HepG2 (cell line): ENCODE measurements around the gene TAT. TPM values are rescaled to one million over a fixed set of nuclear protein-coding genes. Genes with fewer than 3 reads are reported as not detected.
"Not testable (repeated sequence)": the region's sequence is repeated elsewhere in the genome, so short reads cannot be mapped to it uniquely, and the experiment has no call there.

Experiments
- ATAC-seq: fragments of 200-7000 bp; cut with Tn5 transposase; 3 replicates; pipeline ENCODE4 v1.9.1; 2020; ENCODE audit warnings: mild to moderate bottlenecking, moderate library complexity
- BruUV-seq: library from RNA; stranded (reverse); fragments of 400-500 nt; replicated peaks from 2 replicates; lab custom pipeline; 2021; lab: Mats Ljungman, UMichigan
- CTCF ChIA-PET: fragments of 300-600 bp; formaldehyde crosslinking; extraction: SDS; loops from one replicate; lab custom pipeline; 2021; ENCODE audit warnings: low total read pairs, inconsistent platforms, low intra/inter-chr PET ratio; lab: Yijun Ruan, JAX
- POLR2A ChIA-PET: fragments of 350-600 bp; sonication (Branson Sonifier 250); formaldehyde crosslinking; loops from one replicate; lab custom pipeline; 2020; ENCODE audit warnings: antibody characterized with exemption, inconsistent platforms; lab: Yijun Ruan, JAX
- DNase-seq: peaks from one replicate; pipeline ENCODE4 v3.0.0-alpha.2; 2015; ENCODE audit warnings: low spot score
- FAIRE-seq: peaks from 3 replicates; lab custom pipeline; 2011; peaks lifted over from hg19 to GRCh38; lab: Jason Lieb, UNC
- H2AFZ ChIP-seq: one replicate; pipeline ENCODE4 v1.6.1; 2011; ENCODE audit warnings: low read length, inconsistent platforms
- H3K27ac ChIP-seq: fragments of 300-600 bp; 3 replicates; pipeline ENCODE4 v1.8.0; 2011; ENCODE audit warnings: mixed run types, mild to moderate bottlenecking, mixed read lengths, low read length, inconsistent platforms; ENCODE audit not compliant: insufficient read depth; ENCODE audit errors: extremely low read length
- H3K27me3 ChIP-seq, 2 experiments: fragments of 200-600 bp in 1 of 2; 2 replicates in 1 of 2; 3 replicates in 1 of 2; pipeline versions ENCODE4 v1.6.0 to v1.8.0; 2011; ENCODE audit warnings: low read length in 2 of 2, mild to moderate bottlenecking in 2 of 2, moderate library complexity in 2 of 2, inconsistent platforms in 1 of 2; ENCODE audit not compliant: insufficient read depth in 2 of 2, control insufficient read depth in 1 of 2
- H3K36me3 ChIP-seq, 2 experiments: fragments of 200-600 bp in 1 of 2; replicated peaks in 1 of 2; 2 replicates in 1 of 2; 3 replicates in 1 of 2; pipeline versions ENCODE4 v1.5.1 to v1.8.0; 2011; ENCODE audit warnings: low read length in 2 of 2, inconsistent platforms in 1 of 2; ENCODE audit not compliant: insufficient read depth in 2 of 2, control insufficient read depth in 1 of 2
- H3K4me1 ChIP-seq: 2 replicates; pipeline ENCODE4 v1.5.1; 2012; ENCODE audit warnings: low read length, inconsistent platforms; ENCODE audit not compliant: insufficient read depth
- H3K4me2 ChIP-seq: 2 replicates; pipeline ENCODE4 v1.6.0; 2011; ENCODE audit warnings: low read depth, low read length, inconsistent platforms
- H3K4me3 ChIP-seq, 3 experiments: fragments of 200-600 bp in 1 of 3; sonication (generic), shearing (Covaris generic) in 1 of 3; replicated peaks in 1 of 3; 2 replicates each; pipeline ENCODE4 v1.5.1; 2011 to 2016; ENCODE audit warnings: low read length in 3 of 3, inconsistent platforms in 2 of 3, low read depth in 2 of 3, mild to moderate bottlenecking in 2 of 3, control low read depth in 1 of 3, mixed read lengths in 1 of 3; ENCODE audit not compliant: insufficient read depth in 1 of 3
- H3K79me2 ChIP-seq: one replicate; pipeline ENCODE4 v1.6.1; 2011; ENCODE audit warnings: low read length, inconsistent platforms; ENCODE audit not compliant: insufficient read depth
- H3K9ac ChIP-seq: 2 replicates; pipeline ENCODE4 v1.6.0; 2011; ENCODE audit warnings: mild to moderate bottlenecking, low read depth, low read length, inconsistent platforms; ENCODE audit not compliant: insufficient read depth
- H3K9me3 ChIP-seq: 2 replicates; pipeline ENCODE4 v1.5.1; 2012; ENCODE audit warnings: mild to moderate bottlenecking, low read length
- H4K20me1 ChIP-seq: 2 replicates; pipeline ENCODE4 v1.6.0; 2011; ENCODE audit warnings: inconsistent platforms, mild to moderate bottlenecking, low read length, moderate library complexity; ENCODE audit not compliant: insufficient read depth
- BCL6 ChIP-seq: IDR thresholded peaks from 2 replicates; pipeline ENCODE4 v1.6.1; 2016; ENCODE audit warnings: missing genetic modification reagents, missing compliant biosample characterization
- ELF3 ChIP-seq: IDR thresholded peaks from 2 replicates; pipeline ENCODE4 v1.6.1; 2016; ENCODE audit warnings: missing genetic modification reagents, missing compliant biosample characterization
- ERF ChIP-seq: IDR thresholded peaks from 2 replicates; pipeline ENCODE4 v1.6.1; 2018; ENCODE audit warnings: missing biosample characterization, missing genetic modification reagents
- FOXA1 ChIP-seq, 2 experiments: fragments of 450-650 bp in 1 of 2; sonication (generic) in 1 of 2; formaldehyde crosslinking in 1 of 2; IDR thresholded peaks; 2 replicates each; pipeline versions ENCODE4 v1.4.0 to v1.6.1; 2016 to 2020; ENCODE audit warnings: missing genetic modification reagents in 1 of 2
- FOXA3 ChIP-seq: IDR thresholded peaks from 2 replicates; pipeline ENCODE4 v1.6.1; 2016; ENCODE audit warnings: missing genetic modification reagents, missing compliant biosample characterization
- GATAD1 ChIP-seq: IDR thresholded peaks from 2 replicates; pipeline ENCODE4 v1.6.1; 2016; ENCODE audit warnings: missing genetic modification reagents, missing compliant biosample characterization
- GATAD2A ChIP-seq: IDR thresholded peaks from 2 replicates; pipeline ENCODE4 v1.6.1; 2016
- GFI1 ChIP-seq: sonication (generic); formaldehyde crosslinking; IDR thresholded peaks from 2 replicates; pipeline ENCODE4 v1.5.0; 2020; ENCODE audit warnings: missing genetic modification reagents, mild to moderate bottlenecking, borderline replicate concordance
- HMG20A ChIP-seq: IDR thresholded peaks from 2 replicates; pipeline ENCODE4 v1.6.1; 2016; ENCODE audit warnings: borderline replicate concordance
- KDM6A ChIP-seq: IDR thresholded peaks from 2 replicates; pipeline ENCODE4 v1.6.1; 2016; ENCODE audit warnings: low read depth
- LCORL ChIP-seq, 2 experiments: fragments of 450-650 bp in 1 of 2; sonication (generic) in 1 of 2; formaldehyde crosslinking in 1 of 2; IDR thresholded peaks; 2 replicates each; pipeline versions ENCODE4 v1.5.0 to v1.6.1; 2017 to 2020; ENCODE audit warnings: antibody characterized with exemption in 1 of 2, missing genetic modification reagents in 1 of 2
- MED1 ChIP-seq: sonication (generic); formaldehyde crosslinking; IDR thresholded peaks from 2 replicates; pipeline ENCODE4 v1.4.0; 2020; ENCODE audit warnings: missing genetic modification reagents
- NR2F6 ChIP-seq, 2 experiments: IDR thresholded peaks; 2 replicates each; pipeline ENCODE4 v1.6.1; 2016; ENCODE audit warnings: antibody characterized with exemption in 1 of 2, mild to moderate bottlenecking in 1 of 2
- SALL1 ChIP-seq: sonication (generic); formaldehyde crosslinking; IDR thresholded peaks from 2 replicates; pipeline ENCODE4 v1.8.0; 2022; ENCODE audit warnings: mild to moderate bottlenecking, missing genetic modification reagents
- SOX13 ChIP-seq, 3 experiments: fragments of 450-650 bp in 1 of 3; sonication (generic) in 1 of 3; formaldehyde crosslinking in 1 of 3; IDR thresholded peaks in 2 of 3; conservative IDR thresholded peaks in 1 of 3; 2 replicates each; pipeline versions ENCODE4 v1.5.0 to v1.6.1; 2016 to 2020; ENCODE audit warnings: antibody characterized with exemption in 1 of 3, mild to moderate bottlenecking in 1 of 3, missing compliant biosample characterization in 1 of 3, missing genetic modification reagents in 1 of 3, moderate library complexity in 1 of 3
- TCF7 ChIP-seq: sonication (generic); IDR thresholded peaks from 2 replicates; pipeline ENCODE4 v1.6.1; 2016; ENCODE audit warnings: antibody characterized with exemption, low read depth
- TEAD3 ChIP-seq: optimal IDR thresholded peaks from 2 replicates; pipeline ENCODE3; 2016; ENCODE audit warnings: borderline replicate concordance
- ZFAT ChIP-seq: sonication (generic); formaldehyde crosslinking; conservative IDR thresholded peaks from 2 replicates; pipeline ENCODE4 v1.8.1; 2023; ENCODE audit warnings: missing genetic modification reagents, inconsistent platforms
- ZNF362 ChIP-seq: sonication (generic); formaldehyde crosslinking; IDR thresholded peaks from 2 replicates; pipeline ENCODE4 v1.4.0; 2020; ENCODE audit warnings: missing genetic modification reagents, mild to moderate bottlenecking, borderline replicate concordance
- ZSCAN9 ChIP-seq: IDR thresholded peaks from 2 replicates; pipeline ENCODE4 v1.6.1; 2016; ENCODE audit warnings: borderline replicate concordance
- WGBS: methylation state at CpG from one replicate; pipeline ENCODE4 v1.1.6; 2017; ENCODE audit warnings: low lambda C conversion rate; 5-methylcytosine and 5-hydroxymethylcytosine counted together
- in situ Hi-C: cut with HindIII; loops from 2 replicates; pipeline ENCODE4 v1.10.0; 2017; ENCODE audit warnings: low pct_unique_long_range_greater_than_20kb; ENCODE audit not compliant: extremely low pct_ligation_motif_present
- intact Hi-C: fragments of 100-400 bp; cut with micrococcal nuclease; formaldehyde crosslinking; loops from one replicate; pipeline ENCODE4 v1.10.0; 2022; ENCODE audit not compliant: unreplicated experiment
- polyA plus RNA-seq, 8 experiments: library from polyadenylated mRNA; depleted of rRNA in 3 of 8; stranded (reverse) in 7 of 8; unstranded in 1 of 8; fragments of >200 nt; fragmentation: Illumina TruSeq in 4 of 8; extraction: Trizol in 4 of 8; gene quantifications; 2 replicates each; pipeline versions ENCODE4 v1.2.1 to v1.2.3, GENCODE V29; 2011 to 2016; ENCODE audit warnings: low read depth in 4 of 8, missing spikeins in 1 of 8, mixed read lengths in 1 of 8; ENCODE audit not compliant: insufficient read depth in 1 of 8
- total RNA-seq, 5 experiments: library from RNA; depleted of rRNA; stranded (reverse); fragments of >200 nt; fragmentation: Illumina TruSeq; extraction: Trizol; gene quantifications; 2 replicates each; pipeline ENCODE4 v1.2.3, GENCODE V29; 2016; ENCODE audit warnings: low read depth in 1 of 5
- TF ChIP-seq, protein P1 (sequence below): IDR thresholded peaks from 2 replicates; pipeline ENCODE4 v1.6.1; 2018; ENCODE audit warnings: missing genetic modification reagents, mild to moderate bottlenecking, missing compliant biosample characterization
- TF ChIP-seq, protein P2 (sequence below): sonication (generic); formaldehyde crosslinking; IDR thresholded peaks from 2 replicates; pipeline ENCODE4 v1.4.0; 2020; ENCODE audit warnings: missing genetic modification reagents, borderline replicate concordance

TAT gene
- total and polyA plus RNA-seq, 2 of the 13 experiments (the other 11 are each of a cell fraction or from before 2014, with no cell fraction given): 1.6 to 5.8 TPM

DNA sequence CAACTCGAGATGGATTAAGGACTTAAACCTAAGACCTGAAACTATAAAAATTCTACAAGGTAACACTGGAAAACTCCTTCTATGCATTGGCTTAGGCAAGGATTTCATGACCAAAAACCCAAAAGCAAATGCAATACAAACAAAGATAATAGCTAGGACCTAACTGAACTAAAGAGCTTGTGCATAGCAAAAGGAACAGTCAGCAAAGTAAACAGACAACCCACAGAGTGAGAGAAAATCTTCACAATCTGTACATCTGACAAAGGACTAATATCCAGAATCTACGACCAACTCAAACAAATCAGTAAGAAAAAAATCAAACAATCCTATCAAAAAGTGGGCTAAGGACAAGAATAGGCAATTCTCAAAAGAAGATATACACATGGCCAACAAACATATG, 21.5 kb upstream of the TAT start:
- peak overlapping the region in 1 of 3 experiments; percentile 11; a peak in 1 of 6 replicates for H3K4me3 ChIP-seq
- intact Hi-C loops; ATAC-seq; H3K27me3 ChIP-seq; H3K9me3 ChIP-seq; BruUV-seq; CTCF ChIA-PET; H2AFZ ChIP-seq; H3K79me2 ChIP-seq; H4K20me1 ChIP-seq; H3K9ac ChIP-seq; in situ Hi-C loops; H3K36me3 ChIP-seq; TF ChIP-seq NR2F6 (IDR thresholded peaks at IDR 0.05): not testable (repeated sequence)
- POLR2A ChIA-PET: interaction anchor here (0.6 to 2.6 kb wide), 8 partner anchors 9 to 464 kb away, joined by 3 to 19 read pairs (median 8); no protein-coding TSS in a partner anchor
- FAIRE-seq (peak; percentile 32), DNase-seq (peak; percentile 84)
- WGBS: 0% methylated on average over 2 of the region's 2 CpGs
- H3K27ac ChIP-seq: peak overlapping the region; percentile 47
- peaks cover 83% of the 10 kb centered on the region for H3K4me1 ChIP-seq
- peak overlapping the region; percentile 40 for H3K4me2 ChIP-seq
- TF ChIP-seq, protein P1, sequence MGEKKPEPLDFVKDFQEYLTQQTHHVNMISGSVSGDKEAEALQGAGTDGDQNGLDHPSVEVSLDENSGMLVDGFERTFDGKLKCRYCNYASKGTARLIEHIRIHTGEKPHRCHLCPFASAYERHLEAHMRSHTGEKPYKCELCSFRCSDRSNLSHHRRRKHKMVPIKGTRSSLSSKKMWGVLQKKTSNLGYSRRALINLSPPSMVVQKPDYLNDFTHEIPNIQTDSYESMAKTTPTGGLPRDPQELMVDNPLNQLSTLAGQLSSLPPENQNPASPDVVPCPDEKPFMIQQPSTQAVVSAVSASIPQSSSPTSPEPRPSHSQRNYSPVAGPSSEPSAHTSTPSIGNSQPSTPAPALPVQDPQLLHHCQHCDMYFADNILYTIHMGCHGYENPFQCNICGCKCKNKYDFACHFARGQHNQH (CRISPR knock-in tag): peak; percentile 64; the same call in 1 of the 2 replicates
- TF ChIP-seq SALL1 (CRISPR knock-in tag) (peak; percentile 11; the same call in 1 of the 2 replicates), FOXA3 (CRISPR knock-in tag) (peak; percentile 96), NR2F6 (CRISPR knock-in tag; IDR thresholded peaks at IDR 0.05) (peak; percentile 23; the same call in 1 of the 2 replicates), TEAD3 (CRISPR knock-in tag) (peak; percentile 92), BCL6 (peak; percentile 53; the same call in 1 of the 2 replicates), GFI1 (CRISPR knock-in tag) (peak; percentile 85), ZNF362 (CRISPR knock-in tag) (peak; percentile 63; the same call in 1 of the 2 replicates), GATAD1 (CRISPR knock-in tag) (0 out of 2 replicates have a peak, but pooled peaks have one; percentile 28), FOXA1 (IDR thresholded peaks at IDR 0.05) (peak; percentile 90), FOXA1 (CRISPR knock-in tag; IDR thresholded peaks at IDR 0.05) (peak; percentile 90), GATAD2A (peak; percentile 88), HMG20A (CRISPR knock-in tag) (peak; percentile 93), LCORL (IDR thresholded peaks at IDR 0.05) (peak; percentile 87), LCORL (CRISPR knock-in tag; IDR thresholded peaks at IDR 0.05) (peak; percentile 72; the same call in 1 of the 2 replicates), TCF7 (peak; percentile 33; the same call in 1 of the 2 replicates), SOX13 (IDR thresholded peaks at IDR 0.05) (peak; percentile 28; the same call in 1 of the 2 replicates), SOX13 (CRISPR knock-in tag; conservative IDR thresholded peaks at IDR 0.05 in 1 of 2, IDR thresholded peaks at IDR 0.05 in 1 of 2) (peak in 1 of 2 experiments; percentile 89; a peak in 2 of 4 replicates), ELF3 (peak; percentile 70), ZFAT (CRISPR knock-in tag) (0 out of 2 replicates have a peak, but pooled peaks have one; percentile 8), ZSCAN9 (peak; percentile 60; the same call in 1 of the 2 replicates), ERF (CRISPR knock-in tag) (peak; percentile 48; the same call in 1 of the 2 replicates), MED1 (CRISPR knock-in tag) (peak; percentile 86), KDM6A (CRISPR knock-in tag) (0 out of 2 replicates have a peak, but pooled peaks have one; percentile 63)
- TF ChIP-seq, protein P2, sequence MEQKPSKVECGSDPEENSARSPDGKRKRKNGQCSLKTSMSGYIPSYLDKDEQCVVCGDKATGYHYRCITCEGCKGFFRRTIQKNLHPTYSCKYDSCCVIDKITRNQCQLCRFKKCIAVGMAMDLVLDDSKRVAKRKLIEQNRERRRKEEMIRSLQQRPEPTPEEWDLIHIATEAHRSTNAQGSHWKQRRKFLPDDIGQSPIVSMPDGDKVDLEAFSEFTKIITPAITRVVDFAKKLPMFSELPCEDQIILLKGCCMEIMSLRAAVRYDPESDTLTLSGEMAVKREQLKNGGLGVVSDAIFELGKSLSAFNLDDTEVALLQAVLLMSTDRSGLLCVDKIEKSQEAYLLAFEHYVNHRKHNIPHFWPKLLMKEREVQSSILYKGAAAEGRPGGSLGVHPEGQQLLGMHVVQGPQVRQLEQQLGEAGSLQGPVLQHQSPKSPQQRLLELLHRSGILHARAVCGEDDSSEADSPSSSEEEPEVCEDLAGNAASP: peak; percentile 48; the same call in 1 of the 2 replicates
